RWPE2 (cell line): ENCODE results near the gene PLXDC1.
A peak's percentile ranks its signal among the peaks of the same experiment; 100 is the strongest.

Experiments
- ATAC-seq: fragments of 200-7000 bp; cut with Tn5 transposase; 3 replicates; pipeline ENCODE4 v1.9.1; 2021; ENCODE audit warnings: low read depth
- DNase-seq: peaks from one replicate; pipeline ENCODE4 v3.0.0-alpha.2; 2020; ENCODE audit warnings: low spot score
- H3K27ac ChIP-seq: fragments of 450-650 bp; 2 replicates; pipeline ENCODE4 v1.5.1; 2017; ENCODE audit warnings: mild to moderate bottlenecking; ENCODE audit not compliant: poor library complexity, severe bottlenecking
- H3K27me3 ChIP-seq: fragments of 250-450 bp; sonication (Bioruptor Pico); 2 replicates; pipeline ENCODE4 v1.5.1; 2021; ENCODE audit warnings: mild to moderate bottlenecking, moderate library complexity; ENCODE audit not compliant: insufficient read depth, poor library complexity, severe bottlenecking
- H3K36me3 ChIP-seq: fragments of 250-450 bp; sonication (Bioruptor Pico); 2 replicates; pipeline ENCODE4 v1.5.1; 2020; ENCODE audit warnings: low read depth, mild to moderate bottlenecking, moderate library complexity
- H3K4me1 ChIP-seq: fragments of 250-450 bp; sonication (Bioruptor Pico); 2 replicates; pipeline ENCODE4 v1.5.1; 2021; ENCODE audit warnings: mild to moderate bottlenecking, moderate library complexity; ENCODE audit not compliant: insufficient read depth, poor library complexity, severe bottlenecking
- H3K4me3 ChIP-seq: fragments of 250-450 bp; sonication (Bioruptor Pico); 2 replicates; pipeline ENCODE4 v1.5.1; 2021; ENCODE audit warnings: mild to moderate bottlenecking, moderate library complexity; ENCODE audit not compliant: severe bottlenecking
- H3K9me3 ChIP-seq: fragments of 250-450 bp; sonication (Bioruptor Pico); 2 replicates; pipeline ENCODE4 v1.5.1; 2021; ENCODE audit warnings: mild to moderate bottlenecking, moderate library complexity; ENCODE audit not compliant: severe bottlenecking
- TF ChIP-seq, protein P1 (sequence below): fragments of 450-650 bp; IDR thresholded peaks from one replicate; pipeline ENCODE4 v1.5.1; 2017; ENCODE audit warnings: mild to moderate bottlenecking, moderate library complexity; ENCODE audit not compliant: poor library complexity, severe bottlenecking

Gene PLXDC1

DNA sequence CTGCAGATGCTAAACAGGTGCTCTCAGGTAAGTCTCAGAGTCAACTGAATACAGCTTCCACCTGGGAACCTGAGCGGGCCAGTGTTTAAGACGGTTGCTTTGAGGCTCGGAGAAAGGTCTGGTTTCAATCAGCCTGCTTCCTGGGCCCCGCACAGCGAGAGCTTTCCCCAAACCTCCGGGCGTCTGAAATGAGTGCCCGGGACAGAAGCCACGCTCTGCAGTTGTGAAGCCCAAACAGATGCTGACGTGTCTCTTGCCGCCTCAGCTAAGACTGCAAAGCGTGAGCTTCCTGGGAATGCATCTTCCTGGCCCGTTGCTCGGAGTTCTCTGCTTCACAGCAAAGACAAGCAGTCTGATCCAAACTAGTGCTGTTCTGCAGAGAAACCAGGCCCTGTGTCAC lies 36.7 kb downstream of the PLXDC1 start:
- H3K4me1 ChIP-seq, result no peaks in the 10 kb centered on the region
- ATAC-seq, result no peak
- no peak for DNase-seq
- TF ChIP-seq, protein P1, sequence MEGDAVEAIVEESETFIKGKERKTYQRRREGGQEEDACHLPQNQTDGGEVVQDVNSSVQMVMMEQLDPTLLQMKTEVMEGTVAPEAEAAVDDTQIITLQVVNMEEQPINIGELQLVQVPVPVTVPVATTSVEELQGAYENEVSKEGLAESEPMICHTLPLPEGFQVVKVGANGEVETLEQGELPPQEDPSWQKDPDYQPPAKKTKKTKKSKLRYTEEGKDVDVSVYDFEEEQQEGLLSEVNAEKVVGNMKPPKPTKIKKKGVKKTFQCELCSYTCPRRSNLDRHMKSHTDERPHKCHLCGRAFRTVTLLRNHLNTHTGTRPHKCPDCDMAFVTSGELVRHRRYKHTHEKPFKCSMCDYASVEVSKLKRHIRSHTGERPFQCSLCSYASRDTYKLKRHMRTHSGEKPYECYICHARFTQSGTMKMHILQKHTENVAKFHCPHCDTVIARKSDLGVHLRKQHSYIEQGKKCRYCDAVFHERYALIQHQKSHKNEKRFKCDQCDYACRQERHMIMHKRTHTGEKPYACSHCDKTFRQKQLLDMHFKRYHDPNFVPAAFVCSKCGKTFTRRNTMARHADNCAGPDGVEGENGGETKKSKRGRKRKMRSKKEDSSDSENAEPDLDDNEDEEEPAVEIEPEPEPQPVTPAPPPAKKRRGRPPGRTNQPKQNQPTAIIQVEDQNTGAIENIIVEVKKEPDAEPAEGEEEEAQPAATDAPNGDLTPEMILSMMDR, result no peak
- H3K27me3 ChIP-seq, result no peaks in the 10 kb centered on the region
- no peak overlapping the region for H3K4me3 ChIP-seq
- no peaks in the 10 kb centered on the region for H3K36me3 ChIP-seq
- no peak overlapping the region for H3K27ac ChIP-seq
- no peaks in the 10 kb centered on the region for H3K9me3 ChIP-seq

DNA sequence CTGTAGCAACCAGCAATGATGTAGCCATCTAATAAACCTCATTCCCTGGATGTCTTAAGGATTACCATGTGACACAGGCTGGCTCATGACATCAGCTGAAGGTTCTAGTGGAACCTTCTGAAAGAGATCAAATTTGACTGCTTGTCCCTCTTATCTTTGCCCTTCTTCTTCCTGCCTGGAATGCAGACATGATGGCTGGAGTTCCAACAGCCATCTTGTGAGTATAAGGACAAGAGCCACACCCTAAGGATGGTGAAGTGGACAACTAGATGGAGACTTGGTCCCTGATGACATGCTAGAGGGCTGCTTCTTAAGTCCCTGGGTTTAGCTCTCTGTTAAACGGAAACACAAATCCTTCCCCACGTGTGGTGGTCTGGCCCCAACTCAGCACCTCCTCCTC lies 37.6 kb downstream of the PLXDC1 start:
- ATAC-seq, result no peak
- H3K36me3 ChIP-seq, result no peaks in the 10 kb centered on the region
- no peaks in the 10 kb centered on the region for H3K27me3 ChIP-seq
- H3K9me3 ChIP-seq, result no peaks in the 10 kb centered on the region
- TF ChIP-seq, protein P1, result no peak
- no peak overlapping the region for H3K4me3 ChIP-seq
- H3K4me1 ChIP-seq, result no peaks in the 10 kb centered on the region
- no peak overlapping the region for H3K27ac ChIP-seq
- DNase-seq, result no peak

DNA sequence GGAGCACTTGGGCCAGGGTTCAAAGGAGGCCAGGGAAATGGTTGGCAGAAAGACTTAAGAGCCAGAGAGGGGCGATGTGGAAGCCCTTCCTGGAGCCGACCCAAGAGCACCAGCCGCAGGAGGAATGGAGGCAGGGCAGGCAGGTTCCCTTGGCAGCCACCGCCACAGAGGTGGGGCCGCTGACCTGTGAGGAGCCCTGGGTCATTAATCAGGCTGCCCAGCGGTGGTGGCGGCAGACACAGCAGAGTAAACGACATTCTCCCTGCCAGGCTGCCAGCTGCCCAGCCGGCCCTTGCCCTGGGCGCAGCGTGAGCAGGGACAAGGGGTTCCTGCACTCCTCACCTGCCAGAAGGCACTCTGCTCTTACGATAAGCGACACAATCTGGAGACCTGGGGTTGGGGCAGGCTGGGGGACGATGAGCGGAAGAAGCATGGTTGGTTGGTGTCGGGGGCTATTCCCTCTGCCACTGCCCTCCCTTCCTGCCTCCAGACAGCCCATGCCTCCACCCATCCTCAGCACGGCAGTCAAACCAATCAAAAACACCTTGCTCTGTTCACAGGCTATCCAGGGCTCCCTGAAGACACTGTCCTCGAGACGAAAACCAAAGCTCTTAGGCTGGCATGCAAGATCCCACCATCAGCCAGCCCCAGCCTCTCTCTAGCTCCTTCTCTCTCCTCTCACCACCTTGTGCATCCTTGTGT lies 40.9 kb downstream of the PLXDC1 start:
- Histone ChIP-seq H3K4me1 (no peaks in the 10 kb centered on the region), H3K9me3 (no peaks in the 10 kb centered on the region), H3K4me3 (no peak overlapping the region), H3K36me3 (no peaks in the 10 kb centered on the region), H3K27ac (no peak overlapping the region), H3K27me3 (no peaks in the 10 kb centered on the region)
- ATAC-seq (peak; percentile 17; the same call in 1 of the 3 replicates), DNase-seq (no peak)
- TF ChIP-seq, protein P1, result no peak

DNA sequence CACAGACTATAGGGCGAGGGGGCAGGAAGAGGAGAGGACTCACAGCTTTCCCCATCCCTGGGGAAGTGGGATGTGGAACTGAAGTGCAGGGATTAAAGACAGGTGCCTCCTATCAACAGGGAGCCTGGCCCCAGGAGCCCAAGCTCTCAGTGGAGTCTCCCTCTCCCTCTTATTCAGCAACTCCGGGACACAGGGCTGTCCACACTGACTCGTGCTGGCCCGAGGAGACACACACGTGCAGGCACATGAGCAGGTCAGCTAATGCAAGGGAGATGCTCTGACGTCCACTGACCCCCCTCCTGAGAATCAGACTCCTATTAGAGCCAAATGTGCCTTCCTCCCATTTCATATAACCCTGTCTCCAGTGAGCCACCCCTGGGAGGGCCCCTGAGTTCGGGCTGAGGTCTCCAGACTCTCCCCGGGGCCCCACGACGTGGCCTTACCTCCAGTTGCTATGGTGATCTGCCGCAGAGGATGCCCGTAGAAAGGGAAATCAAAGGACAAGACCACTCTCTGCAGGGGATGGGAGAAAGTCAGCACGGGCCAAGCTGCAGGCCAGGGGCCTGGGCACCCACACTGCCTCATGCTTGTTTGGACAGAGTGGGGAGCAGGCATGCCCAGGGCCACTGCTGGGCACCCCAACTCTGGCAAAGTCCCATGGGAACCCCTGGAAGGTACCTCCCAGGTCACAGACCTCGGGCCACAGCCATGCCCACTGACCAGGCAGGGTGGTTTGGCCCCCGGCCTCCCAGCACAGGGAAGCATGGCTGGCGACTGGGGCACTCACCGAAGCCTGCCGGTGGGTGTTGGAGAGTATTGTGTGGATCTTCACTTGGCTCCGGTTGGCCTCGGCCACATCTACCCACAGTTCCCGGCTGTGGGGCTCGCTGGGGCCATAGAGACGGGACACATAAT lies 42.7 kb downstream of the PLXDC1 start:
- TF ChIP-seq, protein P1, result no peak
- H3K4me3 ChIP-seq, result no peak overlapping the region
- no peaks in the 10 kb centered on the region for H3K27me3 ChIP-seq
- H3K27ac ChIP-seq, result no peak overlapping the region
- no peaks in the 10 kb centered on the region for H3K36me3 ChIP-seq
- H3K9me3 ChIP-seq, result no peaks in the 10 kb centered on the region
- DNase-seq (no peak), ATAC-seq (no peak)
- no peaks in the 10 kb centered on the region for H3K4me1 ChIP-seq
